Keratinocyte (primary cell): ENCODE results near the gene CREBL2. TPM values are rescaled to one million over a fixed set of nuclear protein-coding genes. Genes with fewer than 3 reads are reported as not detected.
"Not testable (repeated sequence)": the region's sequence is repeated elsewhere in the genome, so short reads cannot be mapped to it uniquely, and the experiment has no call there.

Source experiments
- DNase-seq: peaks from one replicate; pipeline ENCODE4 v3.0.0-alpha.2; 2011; ENCODE audit warnings: low read depth, missing footprints, low spot score
- FAIRE-seq: peaks from 2 replicates; lab custom pipeline; 2011; peaks lifted over from hg19 to GRCh38; lab: Jason Lieb, UNC
- H2AFZ ChIP-seq: 2 replicates; pipeline ENCODE4 v1.6.0; 2012; ENCODE audit warnings: low read length, control low read depth, inconsistent platforms; ENCODE audit not compliant: control insufficient read depth
- H3K27ac ChIP-seq: 2 replicates; pipeline ENCODE4 v1.5.1; 2011; ENCODE audit warnings: low read length; ENCODE audit not compliant: control insufficient read depth, insufficient read depth
- H3K27me3 ChIP-seq: 3 replicates; pipeline ENCODE4 v1.6.0; 2011; ENCODE audit warnings: low read length; ENCODE audit not compliant: control insufficient read depth, insufficient read depth; ENCODE audit errors: extremely low read depth
- H3K36me3 ChIP-seq, 2 experiments: 2 replicates in 1 of 2; 3 replicates in 1 of 2; pipeline ENCODE4 v1.5.1; 2011; ENCODE audit warnings: low read length in 2 of 2, mild to moderate bottlenecking in 1 of 2; ENCODE audit not compliant: control insufficient read depth in 2 of 2, insufficient read depth in 2 of 2; ENCODE audit errors: extremely low read depth in 1 of 2
- H3K4me1 ChIP-seq: 3 replicates; pipeline ENCODE4 v1.5.1; 2011; ENCODE audit warnings: low read length; ENCODE audit not compliant: control insufficient read depth, insufficient read depth; ENCODE audit errors: extremely low read depth
- H3K4me2 ChIP-seq: 3 replicates; pipeline ENCODE4 v1.6.0; 2011; ENCODE audit warnings: low read depth, low read length; ENCODE audit not compliant: control insufficient read depth, insufficient read depth; ENCODE audit errors: extremely low read depth
- H3K4me3 ChIP-seq, 3 experiments: fragments of 200-600 bp in 1 of 3; sonication (generic) in 1 of 3; 2 replicates in 2 of 3; 3 replicates in 1 of 3; pipeline ENCODE4 v1.5.1; 2011 to 2016; ENCODE audit warnings: low read length in 3 of 3, mild to moderate bottlenecking in 3 of 3, control low read depth in 2 of 3, inconsistent platforms in 1 of 3, low read depth in 1 of 3, mixed read lengths in 1 of 3, mixed run types in 1 of 3, moderate library complexity in 1 of 3; ENCODE audit not compliant: control insufficient read depth in 2 of 3, insufficient read depth in 2 of 3; ENCODE audit errors: extremely low read depth in 1 of 3
- H3K79me2 ChIP-seq: 2 replicates; pipeline ENCODE4 v1.6.0; 2012; ENCODE audit warnings: low read length; ENCODE audit not compliant: control insufficient read depth, insufficient read depth
- H3K9ac ChIP-seq: 3 replicates; pipeline ENCODE4 v1.6.0; 2011; ENCODE audit warnings: low read length; ENCODE audit not compliant: control insufficient read depth, insufficient read depth; ENCODE audit errors: extremely low read depth
- H3K9me1 ChIP-seq: 3 replicates; pipeline ENCODE4 v1.6.0; 2011; ENCODE audit warnings: low read length; ENCODE audit not compliant: control insufficient read depth, insufficient read depth; ENCODE audit errors: extremely low read depth
- H3K9me3 ChIP-seq: 2 replicates; pipeline ENCODE4 v1.5.1; 2012; ENCODE audit warnings: low read depth, low read length; ENCODE audit not compliant: control insufficient read depth
- H4K20me1 ChIP-seq: 3 replicates; pipeline ENCODE4 v1.6.0; 2011; ENCODE audit warnings: low read length; ENCODE audit not compliant: control insufficient read depth, insufficient read depth; ENCODE audit errors: extremely low read depth
- EZH2 ChIP-seq: IDR thresholded peaks from one replicate; pipeline ENCODE4 v1.6.1; 2012; ENCODE audit warnings: inconsistent platforms, mild to moderate bottlenecking, low read length, moderate library complexity
- dilution Hi-C: fragments of 300-500 bp; cut with MboI; formaldehyde crosslinking; loops from one replicate; pipeline ENCODE4 v1.7.0; 2020; ENCODE audit warnings: low sequenced_read_pairs; ENCODE audit not compliant: extremely low pct_ligation_motif_present
- polyA plus RNA-seq, 5 experiments: library from polyadenylated mRNA; depleted of rRNA in 3 of 5; stranded (reverse) in 3 of 5; stranded (forward) in 1 of 5; unstranded in 1 of 5; fragments of >200 nt; gene quantifications; 1 replicate in 1 of 5; 2 replicates in 3 of 5; 3 replicates in 1 of 5; pipeline versions ENCODE4 v1.2.1 to v1.2.3, GENCODE V29; 2011 to 2012; ENCODE audit warnings: missing spikeins in 2 of 5, low read depth in 1 of 5, low replicate concordance in 1 of 5
- TF ChIP-seq, protein P1 (sequence below), 3 experiments: IDR thresholded peaks in 1 of 3; conservative IDR thresholded peaks in 1 of 3; optimal IDR thresholded peaks in 1 of 3; 2 replicates in 2 of 3; 3 replicates in 1 of 3; pipeline versions ENCODE3 to v1.5.1; 2011; ENCODE audit warnings: low read length in 3 of 3, mild to moderate bottlenecking in 3 of 3, moderate library complexity in 2 of 3, control low read depth in 1 of 3, inconsistent platforms in 1 of 3; ENCODE audit not compliant: insufficient read depth in 2 of 3; ENCODE audit errors: extremely low read depth in 1 of 3

The CREBL2 gene
- polyA plus RNA-seq, 1 donor (not counting 4 experiments of a cell fraction or from before 2014, with no cell fraction given): 15.8 TPM

DNA sequence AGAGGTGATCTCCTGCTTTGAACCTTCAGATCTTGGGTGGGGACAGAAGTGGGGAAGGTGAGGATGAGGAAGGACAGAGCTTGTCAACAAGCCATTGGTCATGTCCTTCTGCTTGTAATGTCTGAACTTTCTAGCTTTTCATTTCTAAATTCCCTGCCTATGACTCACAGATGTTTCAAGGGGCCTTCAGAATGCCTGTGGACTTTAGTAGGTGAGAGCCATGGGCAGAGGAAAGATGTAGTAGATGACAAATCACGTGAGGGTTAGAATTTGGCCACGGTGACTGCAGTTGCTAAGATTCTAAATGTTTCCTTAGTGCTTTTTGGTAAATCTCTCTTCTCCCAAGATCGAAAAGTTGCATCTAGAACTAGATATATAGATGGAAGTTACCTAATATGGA is 18.7 kb upstream of the CREBL2 start:
- H3K4me2 ChIP-seq: no peak overlapping the region
- H3K9me1 ChIP-seq: no peaks in the 10 kb centered on the region
- no peaks in the 10 kb centered on the region for H4K20me1 ChIP-seq
- no peaks in the 10 kb centered on the region for H3K27me3 ChIP-seq
- H3K4me3 ChIP-seq: no peak overlapping the region
- TF ChIP-seq, protein P1, sequence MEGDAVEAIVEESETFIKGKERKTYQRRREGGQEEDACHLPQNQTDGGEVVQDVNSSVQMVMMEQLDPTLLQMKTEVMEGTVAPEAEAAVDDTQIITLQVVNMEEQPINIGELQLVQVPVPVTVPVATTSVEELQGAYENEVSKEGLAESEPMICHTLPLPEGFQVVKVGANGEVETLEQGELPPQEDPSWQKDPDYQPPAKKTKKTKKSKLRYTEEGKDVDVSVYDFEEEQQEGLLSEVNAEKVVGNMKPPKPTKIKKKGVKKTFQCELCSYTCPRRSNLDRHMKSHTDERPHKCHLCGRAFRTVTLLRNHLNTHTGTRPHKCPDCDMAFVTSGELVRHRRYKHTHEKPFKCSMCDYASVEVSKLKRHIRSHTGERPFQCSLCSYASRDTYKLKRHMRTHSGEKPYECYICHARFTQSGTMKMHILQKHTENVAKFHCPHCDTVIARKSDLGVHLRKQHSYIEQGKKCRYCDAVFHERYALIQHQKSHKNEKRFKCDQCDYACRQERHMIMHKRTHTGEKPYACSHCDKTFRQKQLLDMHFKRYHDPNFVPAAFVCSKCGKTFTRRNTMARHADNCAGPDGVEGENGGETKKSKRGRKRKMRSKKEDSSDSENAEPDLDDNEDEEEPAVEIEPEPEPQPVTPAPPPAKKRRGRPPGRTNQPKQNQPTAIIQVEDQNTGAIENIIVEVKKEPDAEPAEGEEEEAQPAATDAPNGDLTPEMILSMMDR (optimal IDR thresholded peaks at IDR 0.05 in 1 of 3, IDR thresholded peaks at IDR 0.05 in 1 of 3, conservative IDR thresholded peaks at IDR 0.05 in 1 of 3; ENCODE audit: extremely low read depth in 1 of 3, insufficient read depth in 2 of 3, low read length in 3 of 3): no peak
- no peak for TF ChIP-seq EZH2
- dilution Hi-C loops: no loop called here
- peaks cover 5% of the 10 kb centered on the region for H3K4me1 ChIP-seq
- no peak overlapping the region for H3K27ac ChIP-seq
- no peaks in the 10 kb centered on the region for H3K36me3 ChIP-seq
- no peak for DNase-seq
- FAIRE-seq: peak; percentile 61
- no peaks in the 10 kb centered on the region for H3K79me2 ChIP-seq
- H3K9me3 ChIP-seq: no peaks in the 10 kb centered on the region
- no peak overlapping the region for H3K9ac ChIP-seq
- no peak overlapping the region for H2AFZ ChIP-seq

DNA sequence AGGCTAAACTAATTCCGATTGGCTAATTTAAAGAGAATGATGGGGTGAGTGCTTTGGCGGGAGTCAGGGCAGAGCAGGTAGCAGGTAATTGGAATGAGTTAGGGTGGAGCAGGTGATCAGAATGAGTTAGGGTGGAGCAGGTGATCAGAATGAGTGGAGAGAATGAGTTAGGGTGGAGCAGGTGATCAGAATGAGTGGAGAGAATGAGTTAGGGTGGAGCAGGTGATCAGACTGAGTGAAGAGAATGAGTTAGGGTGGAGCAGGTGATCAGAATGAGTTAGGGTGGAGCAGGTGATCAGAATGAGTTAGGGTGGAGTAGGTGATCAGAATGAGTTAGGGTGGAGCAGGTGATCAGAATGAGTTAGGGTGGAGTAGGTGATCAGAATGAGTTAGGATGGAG is 15.7 kb upstream of the CREBL2 start:
- H3K9me3 ChIP-seq, H3K27ac ChIP-seq, DNase-seq, H3K9me1 ChIP-seq, H4K20me1 ChIP-seq, H2AFZ ChIP-seq, FAIRE-seq, H3K4me3 ChIP-seq, H3K79me2 ChIP-seq, H3K27me3 ChIP-seq, H3K9ac ChIP-seq, H3K4me1 ChIP-seq, H3K4me2 ChIP-seq, H3K36me3 ChIP-seq, dilution Hi-C loops: not testable (repeated sequence)

DNA sequence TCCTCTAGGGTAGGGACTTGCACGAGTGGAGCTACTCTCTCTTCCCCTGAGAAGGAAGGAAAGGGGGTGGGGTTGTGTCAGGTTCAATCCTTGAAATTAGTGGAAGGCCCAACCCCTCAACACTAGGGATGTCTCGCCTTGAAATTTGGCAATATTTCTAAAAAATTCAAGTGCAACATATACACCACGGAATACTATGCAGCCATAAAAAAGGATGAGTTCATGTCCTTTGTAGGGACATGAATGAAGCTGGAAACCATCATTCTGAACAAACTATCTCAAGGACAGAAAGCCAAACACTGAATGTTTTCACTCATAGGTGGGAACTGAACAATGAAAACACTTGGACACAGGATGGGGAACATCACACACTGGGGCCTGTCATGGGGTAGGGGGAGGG is 15.1 kb upstream of the CREBL2 start:
- H2AFZ ChIP-seq, H4K20me1 ChIP-seq, H3K79me2 ChIP-seq, H3K4me2 ChIP-seq, DNase-seq, H3K9ac ChIP-seq, H3K27ac ChIP-seq, H3K9me3 ChIP-seq, FAIRE-seq, H3K27me3 ChIP-seq, H3K36me3 ChIP-seq, H3K4me3 ChIP-seq, H3K4me1 ChIP-seq, H3K9me1 ChIP-seq, dilution Hi-C loops: not testable (repeated sequence)
